Left kidney (tissue), 2 donors: Measurements from ENCODE around the gene FOXK2. TPM values are rescaled to one million over a fixed set of nuclear protein-coding genes. Genes with fewer than 3 reads are reported as not detected.
A peak's percentile ranks its signal among the peaks of the same experiment; 100 is the strongest.

Experiments
- DNase-seq: peaks from one replicate; pipeline ENCODE4 v3.0.0-alpha.2; 2013
- polyA plus RNA-seq: library from polyadenylated mRNA; unstranded; fragments of 120-200 nt; gene quantifications from one replicate; pipeline ENCODE4 v1.2.1, GENCODE V29; 2013; ENCODE audit not compliant: insufficient read length

FOXK2 gene
- polyA plus RNA-seq, 1 donor = 38.3 TPM

GRCh38 chr17:82636626-82637598, 117.4 kb downstream of the FOXK2 start:
- no peak for DNase-seq

GRCh38 chr17:82638183-82638773, 118.7 kb downstream of the FOXK2 start:
- DNase-seq = no peak

GRCh38 chr17:82639628-82640027, 120.1 kb downstream of the FOXK2 start:
- DNase-seq = no peak

- no peak for DNase-seq
Measured at GRCh38 chr17:82640036-82640435, 120.5 kb downstream of the FOXK2 start.

GRCh38 chr17:82642022-82642421, 122.5 kb downstream of the FOXK2 start:
- DNase-seq = no peak

GRCh38 chr17:82644148-82644547, 124.6 kb downstream of the FOXK2 start:
- DNase-seq = no peak

- no peak for DNase-seq
Measured at GRCh38 chr17:82645516-82645915, 126.0 kb downstream of the FOXK2 start.

GRCh38 chr17:82647593-82648164, 128.1 kb downstream of the FOXK2 start:
- no peak for DNase-seq

GRCh38 chr17:82648165-82648668, 128.7 kb downstream of the FOXK2 start, which contains the start of gene WDR45B:
WDR45B (minus strand) TSS chr17:82648444; CDS start chr17:82648340, 104 bp downstream.
- peak; percentile 94 for DNase-seq

GRCh38 chr17:82648742-82649331, 129.3 kb downstream of the FOXK2 start:
- no peak for DNase-seq

GRCh38 chr17:82649501-82650261, 130.1 kb downstream of the FOXK2 start:
- DNase-seq = no peak

- no peak for DNase-seq
Measured at GRCh38 chr17:82650723-82651122, 131.2 kb downstream of the FOXK2 start.

GRCh38 chr17:82653651-82654528, 134.4 kb downstream of the FOXK2 start:
- no peak for DNase-seq

Other genes with a start within 250 kb of the FOXK2 start
- 125 TPM for gene CSNK1D, start 246.0 kb upstream of the FOXK2 start, polyA plus RNA-seq
- gene CD7, start 202.1 kb upstream of the FOXK2 start, polyA plus RNA-seq = 0.18 TPM
- 1.3 TPM for gene SECTM1, start 186.0 kb upstream of the FOXK2 start, polyA plus RNA-seq
- not detected for gene TEX19, start 160.5 kb upstream of the FOXK2 start, polyA plus RNA-seq
- 0.40 TPM for gene UTS2R, start 148.0 kb upstream of the FOXK2 start, polyA plus RNA-seq
- 29.3 TPM for gene HEXD, start 101.4 kb upstream of the FOXK2 start, polyA plus RNA-seq
- gene OGFOD3, start 101.1 kb upstream of the FOXK2 start, polyA plus RNA-seq = 23.2 TPM
- 43.3 TPM for gene CYBC1, start 69.0 kb upstream of the FOXK2 start, polyA plus RNA-seq
- gene NARF, start 61.0 kb upstream of the FOXK2 start, polyA plus RNA-seq = 98.1 TPM
- gene WDR45B, start 128.7 kb downstream of the FOXK2 start, polyA plus RNA-seq = 106 TPM
- gene RAB40B, start 179.0 kb downstream of the FOXK2 start, polyA plus RNA-seq = 16.3 TPM
- 49.4 TPM for gene FN3KRP, start 197.0 kb downstream of the FOXK2 start, polyA plus RNA-seq
- 29.7 TPM for gene FN3K, start 215.9 kb downstream of the FOXK2 start, polyA plus RNA-seq
- 76.4 TPM for gene TBCD, start 232.3 kb downstream of the FOXK2 start, polyA plus RNA-seq